HG03354 (cell line): Measurements from ENCODE around the gene STK32C.
A peak's percentile ranks its signal among the peaks of the same experiment; 100 is the strongest.
"Not testable (repeated sequence)": the region's sequence is repeated elsewhere in the genome, so short reads cannot be mapped to it uniquely, and the experiment has no call there.

Source experiments
- ATAC-seq: cut with Tn5 transposase; IDR thresholded peaks from one replicate; pipeline ENCODE4 v1.9.1; 2021; ENCODE audit warnings: mild to moderate bottlenecking; ENCODE audit not compliant: unreplicated experiment, poor library complexity, severe bottlenecking

The STK32C gene

GRCh38 chr10:132165416-132165980 lies 142.3 kb downstream of the STK32C start:
- no peak for ATAC-seq

GRCh38 chr10:132164761-132165278 lies 142.9 kb downstream of the STK32C start:
- ATAC-seq, result no peak

GRCh38 chr10:132163826-132164515 lies 143.8 kb downstream of the STK32C start:
- no peak for ATAC-seq

GRCh38 chr10:132163278-132163765 lies 144.4 kb downstream of the STK32C start:
- peak; percentile 85 for ATAC-seq

GRCh38 chr10:132162590-132163277 lies 145.0 kb downstream of the STK32C start:
- ATAC-seq, result no peak

- peak; percentile 41 for ATAC-seq
Observed at GRCh38 chr10:132162021-132162531, 145.7 kb downstream of the STK32C start.

GRCh38 chr10:132160834-132161622 lies 146.7 kb downstream of the STK32C start:
- ATAC-seq, result not testable (repeated sequence)

- ATAC-seq, result not testable (repeated sequence)
Observed at GRCh38 chr10:132160231-132160630, 147.5 kb downstream of the STK32C start.

- not testable (repeated sequence) for ATAC-seq
Observed at GRCh38 chr10:132159302-132160230, 148.2 kb downstream of the STK32C start.

- ATAC-seq, result no peak
Observed at GRCh38 chr10:132158823-132159222, 148.9 kb downstream of the STK32C start.

GRCh38 chr10:132158122-132158741 lies 149.5 kb downstream of the STK32C start:
- ATAC-seq, result no peak
